ENCODE measurements around the gene IFI6.

DNA sequence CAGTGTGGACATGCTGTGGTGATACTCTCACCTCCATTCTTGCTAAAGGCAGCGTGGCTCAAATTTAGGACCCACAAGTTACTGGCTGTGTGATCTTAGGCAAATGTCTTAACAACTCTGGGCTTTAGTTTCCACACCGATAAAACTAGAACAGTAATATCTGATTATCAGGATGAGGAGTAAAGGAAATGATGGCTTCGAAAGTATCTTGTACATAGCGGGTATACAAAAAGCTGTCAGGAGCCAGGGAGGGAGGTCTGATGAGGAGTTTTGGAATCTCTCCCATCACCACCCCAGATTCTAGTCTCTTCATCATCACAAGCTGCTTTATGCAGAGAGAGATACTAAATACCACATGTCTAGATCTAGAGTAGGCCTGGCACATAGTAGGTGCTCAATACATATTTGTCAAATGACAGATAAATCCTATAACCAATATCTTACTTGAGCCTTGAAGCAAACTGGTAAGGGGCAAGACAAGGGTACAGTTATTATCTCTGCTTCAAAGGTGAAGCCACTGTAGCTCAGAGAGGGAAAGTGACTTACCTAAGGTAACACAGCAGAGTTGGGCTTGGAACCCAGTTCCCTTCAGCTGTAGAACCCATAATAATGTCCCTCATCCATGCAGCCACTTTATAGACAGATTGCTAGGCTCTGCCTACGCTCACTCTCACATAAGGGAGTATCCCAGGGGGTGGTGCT lies 27.5 kb downstream of the IFI6 start:
- no peak for TF ChIP-seq EZH2 (IDR thresholded peaks at IDR 0.05; ENCODE audit: insufficient read depth, poor library complexity, severe bottlenecking)
- no peak for TF ChIP-seq EZH2phosphoT487 (IDR thresholded peaks at IDR 0.05; ENCODE audit: insufficient read depth, low read depth)
